Kidney epithelial cell (primary cell): ENCODE data around the gene WDFY3. TPM values are rescaled to one million over a fixed set of nuclear protein-coding genes. Genes with fewer than 3 reads are reported as not detected.

Source experiments
- DNase-seq: peaks from one replicate; pipeline ENCODE4 v3.0.0-alpha.2; 2010; ENCODE audit warnings: low read depth
- H3K27me3 ChIP-seq: 2 replicates; pipeline ENCODE4 v1.6.0; 2011; ENCODE audit warnings: low read length; ENCODE audit not compliant: control insufficient read depth, insufficient read depth
- H3K36me3 ChIP-seq: 2 replicates; pipeline ENCODE4 v1.5.1; 2011; ENCODE audit warnings: low read length; ENCODE audit not compliant: control insufficient read depth, insufficient read depth
- H3K4me3 ChIP-seq: 2 replicates; pipeline ENCODE4 v1.5.1; 2011; ENCODE audit warnings: low read depth, mild to moderate bottlenecking, control low read depth, low read length
- total RNA-seq: library from RNA; depleted of rRNA; stranded (reverse); fragments of >200 nt; gene quantifications from 2 replicates; pipeline ENCODE4 v1.2.3, GENCODE V29; 2015
- TF ChIP-seq, protein P1 (sequence below): IDR thresholded peaks from 2 replicates; pipeline ENCODE4 v1.5.1; 2011; ENCODE audit warnings: mild to moderate bottlenecking, moderate library complexity, low read length, control low read depth, inconsistent platforms; ENCODE audit not compliant: insufficient read depth, poor library complexity, severe bottlenecking

The WDFY3 gene
- total RNA-seq, 1 donor from 2014 or later: 54.4 TPM

DNA sequence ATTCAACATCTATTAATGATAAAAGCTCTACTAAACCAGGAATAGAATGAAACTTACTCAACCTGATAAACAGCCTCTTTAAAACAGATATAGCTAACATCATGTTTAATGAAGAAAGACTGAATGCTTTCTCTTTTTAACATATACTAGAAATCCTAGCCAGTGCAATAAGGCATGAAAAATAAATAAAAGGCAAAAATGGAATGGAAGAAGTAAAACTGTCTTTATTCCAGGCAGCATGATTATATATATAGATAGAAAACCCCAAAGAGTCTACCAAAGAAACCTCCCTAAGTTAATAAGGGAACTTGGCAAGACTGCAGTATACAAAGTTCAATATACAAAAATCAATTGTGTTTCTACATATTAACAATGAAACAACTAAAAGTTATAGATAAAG, 25.5 kb downstream of the WDFY3 start:
- no peaks in the 10 kb centered on the region for H3K27me3 ChIP-seq
- no peak for DNase-seq
- TF ChIP-seq, protein P1, sequence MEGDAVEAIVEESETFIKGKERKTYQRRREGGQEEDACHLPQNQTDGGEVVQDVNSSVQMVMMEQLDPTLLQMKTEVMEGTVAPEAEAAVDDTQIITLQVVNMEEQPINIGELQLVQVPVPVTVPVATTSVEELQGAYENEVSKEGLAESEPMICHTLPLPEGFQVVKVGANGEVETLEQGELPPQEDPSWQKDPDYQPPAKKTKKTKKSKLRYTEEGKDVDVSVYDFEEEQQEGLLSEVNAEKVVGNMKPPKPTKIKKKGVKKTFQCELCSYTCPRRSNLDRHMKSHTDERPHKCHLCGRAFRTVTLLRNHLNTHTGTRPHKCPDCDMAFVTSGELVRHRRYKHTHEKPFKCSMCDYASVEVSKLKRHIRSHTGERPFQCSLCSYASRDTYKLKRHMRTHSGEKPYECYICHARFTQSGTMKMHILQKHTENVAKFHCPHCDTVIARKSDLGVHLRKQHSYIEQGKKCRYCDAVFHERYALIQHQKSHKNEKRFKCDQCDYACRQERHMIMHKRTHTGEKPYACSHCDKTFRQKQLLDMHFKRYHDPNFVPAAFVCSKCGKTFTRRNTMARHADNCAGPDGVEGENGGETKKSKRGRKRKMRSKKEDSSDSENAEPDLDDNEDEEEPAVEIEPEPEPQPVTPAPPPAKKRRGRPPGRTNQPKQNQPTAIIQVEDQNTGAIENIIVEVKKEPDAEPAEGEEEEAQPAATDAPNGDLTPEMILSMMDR: no peak
- peaks cover 1% of the 10 kb centered on the region for H3K36me3 ChIP-seq
- no peak overlapping the region for H3K4me3 ChIP-seq

DNA sequence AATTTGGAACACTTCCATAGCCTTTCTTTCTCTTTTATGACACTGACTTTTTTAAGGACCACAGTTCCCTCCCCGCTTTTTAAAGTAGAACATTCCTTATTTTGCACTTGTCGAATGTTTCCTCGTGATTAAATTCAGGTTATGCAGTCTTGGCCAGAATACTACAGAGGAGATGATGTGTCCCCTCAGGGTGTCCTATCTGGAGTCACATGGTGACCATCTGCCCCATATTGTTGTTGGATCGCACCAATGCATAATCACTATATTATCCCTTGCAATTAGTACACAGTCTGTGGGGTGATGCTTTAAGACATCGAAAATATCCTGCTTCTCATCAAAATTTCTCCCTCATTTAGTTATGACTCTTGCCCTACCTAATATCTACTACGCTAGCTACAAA, 27.4 kb downstream of the WDFY3 start:
- Histone ChIP-seq H3K36me3 (no peaks in the 10 kb centered on the region), H3K27me3 (no peaks in the 10 kb centered on the region), H3K4me3 (no peak overlapping the region)
- TF ChIP-seq, protein P1: no peak
- DNase-seq: no peak

DNA sequence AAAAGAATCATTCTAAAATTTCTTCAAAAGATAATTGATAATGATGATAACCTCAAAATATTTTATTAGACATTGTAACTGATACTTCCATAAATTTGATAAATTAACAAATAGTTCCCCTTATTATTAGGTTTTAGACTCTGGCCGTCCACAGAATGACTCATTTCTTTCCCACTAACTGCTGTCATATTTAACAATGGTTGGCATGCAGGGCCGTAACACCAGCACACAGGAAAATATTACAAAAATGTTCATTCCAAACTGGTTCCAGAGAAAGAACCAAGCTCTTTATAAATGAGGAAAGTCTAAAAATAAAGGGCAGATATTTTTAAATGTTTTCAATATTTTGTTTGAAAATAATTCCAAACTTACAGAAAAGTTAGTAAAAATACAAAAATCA, 28.2 kb downstream of the WDFY3 start:
- H3K4me3 ChIP-seq: no peak overlapping the region
- DNase-seq: no peak
- TF ChIP-seq, protein P1: no peak
- no peaks in the 10 kb centered on the region for H3K27me3 ChIP-seq
- no peaks in the 10 kb centered on the region for H3K36me3 ChIP-seq

DNA sequence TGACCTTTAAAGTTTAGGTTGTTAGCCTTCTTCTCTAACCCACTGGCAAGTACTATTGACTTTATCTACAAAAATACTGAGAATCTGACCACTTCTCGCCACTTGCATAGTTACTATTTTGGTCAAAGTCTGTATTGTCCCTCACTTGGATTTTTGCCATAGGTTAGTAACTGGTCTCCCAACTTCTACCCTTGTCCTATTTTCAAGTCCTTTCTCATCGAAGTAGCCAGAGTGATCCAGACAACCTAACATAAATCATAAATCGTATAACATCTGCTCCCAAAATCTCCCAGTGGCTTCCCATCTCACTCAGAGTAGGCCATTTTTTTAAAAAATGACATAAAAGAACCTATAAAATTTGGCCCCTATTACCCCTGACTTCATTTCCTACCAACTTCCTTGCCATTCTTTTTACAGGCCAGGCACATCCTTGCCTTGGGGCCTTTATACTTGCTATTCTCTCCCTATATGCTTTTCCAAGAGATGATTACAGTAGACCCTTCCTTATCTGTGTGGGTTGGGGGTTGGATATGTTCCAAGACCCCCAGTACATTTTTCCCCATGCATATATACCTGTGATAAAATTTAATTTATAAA, 29.0 kb downstream of the WDFY3 start:
- H3K27me3 ChIP-seq: no peaks in the 10 kb centered on the region
- TF ChIP-seq, protein P1: no peak
- DNase-seq: no peak
- no peaks in the 10 kb centered on the region for H3K36me3 ChIP-seq
- H3K4me3 ChIP-seq: no peak overlapping the region

DNA sequence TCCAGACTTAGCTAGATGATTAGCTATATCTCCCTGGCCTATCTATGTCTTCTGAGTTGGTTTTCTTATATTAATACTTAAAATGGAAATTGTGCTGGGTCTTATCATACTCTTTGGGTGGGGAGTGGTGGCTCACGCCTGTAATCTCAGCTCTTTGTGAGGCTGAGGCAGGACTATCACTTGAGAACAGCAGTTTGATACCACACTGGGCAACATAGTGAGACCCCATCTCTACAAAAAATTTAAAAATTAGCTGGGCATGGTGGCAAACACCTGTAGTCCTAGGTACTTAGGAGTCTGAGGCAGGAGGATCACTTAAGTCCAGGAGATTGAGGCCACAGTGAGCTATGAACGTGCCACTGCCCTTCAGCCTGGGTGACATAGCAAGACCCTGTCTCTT, 30.4 kb downstream of the WDFY3 start:
- H3K4me3 ChIP-seq: no peak overlapping the region
- no peak for DNase-seq
- TF ChIP-seq, protein P1: no peak
- H3K36me3 ChIP-seq: no peaks in the 10 kb centered on the region
- no peaks in the 10 kb centered on the region for H3K27me3 ChIP-seq

DNA sequence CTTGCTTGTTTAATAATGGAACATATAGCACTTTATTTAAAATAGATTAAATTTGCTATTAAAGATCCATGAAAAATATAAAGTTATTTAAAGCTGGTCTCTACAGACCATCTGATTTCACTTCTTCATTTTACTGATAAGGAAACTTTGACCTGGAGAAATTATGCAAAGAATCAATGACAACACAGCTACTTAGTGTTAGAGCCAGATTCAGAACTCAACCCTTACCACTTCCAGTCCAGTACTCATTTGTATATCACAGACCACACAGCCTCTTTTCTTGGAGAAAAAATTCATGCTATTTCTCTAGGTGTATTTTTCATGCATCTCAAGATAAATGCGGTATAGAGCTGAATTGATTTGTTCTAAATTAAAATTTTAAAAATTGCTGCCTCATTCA, 34.0 kb downstream of the WDFY3 start:
- Histone ChIP-seq H3K36me3 (no peaks in the 10 kb centered on the region), H3K27me3 (no peaks in the 10 kb centered on the region), H3K4me3 (no peak overlapping the region)
- DNase-seq: no peak
- TF ChIP-seq, protein P1: no peak
